ENCODE results near the gene SEC61B. TPM values are rescaled to one million over a fixed set of nuclear protein-coding genes. Genes with fewer than 3 reads are reported as not detected.

The SEC61B gene
- total RNA-seq, 1 experiment from 2014 or later, result 238 TPM

GRCh38 chr9:99257723-99258389, 35.8 kb downstream of the SEC61B start:
- Mint-ChIP-seq H3K4me3 (ENCODE audit: unreplicated experiment) (no peak overlapping the region), H3K27me3 (ENCODE audit: insufficient read depth, unreplicated experiment) (no peaks in the 10 kb centered on the region), H3K27ac (ENCODE audit: low read depth, unreplicated experiment) (no peak overlapping the region), H3K9me3 (ENCODE audit: unreplicated experiment) (no peaks in the 10 kb centered on the region), H3K4me1 (ENCODE audit: insufficient read depth, unreplicated experiment) (no peaks in the 10 kb centered on the region), H3K36me3 (ENCODE audit: insufficient read depth, unreplicated experiment) (no peaks in the 10 kb centered on the region)
- no peak for TF ChIP-seq CTCF (IDR thresholded peaks at IDR 0.05; ENCODE audit: unreplicated experiment)
- CTCF ChIA-PET, result interaction anchor here (0.7 kb wide), 1 partner anchor 11 kb away, joined by 3 read pairs; no protein-coding TSS in a partner anchor
- no TSS peak for BruUV-seq (replicated peaks)
- DNase-seq (ENCODE audit: unreplicated experiment), result no peak
- POLR2A ChIA-PET, result interaction anchor here (1.8 kb wide), 1 partner anchor 12 kb away, joined by 7 read pairs; no protein-coding TSS in a partner anchor
- intact Hi-C loops (cut with micrococcal nuclease), result no loop called here

GRCh38 chr9:99259231-99259918, 37.3 kb downstream of the SEC61B start:
- H3K9me3 Mint-ChIP-seq (ENCODE audit: unreplicated experiment), result no peaks in the 10 kb centered on the region
- no peak overlapping the region for H3K4me3 Mint-ChIP-seq (ENCODE audit: unreplicated experiment)
- no TSS peak for BruUV-seq (replicated peaks)
- H3K4me1 Mint-ChIP-seq (ENCODE audit: insufficient read depth, unreplicated experiment), result no peaks in the 10 kb centered on the region
- ChIA-PET POLR2A (no interaction called here), CTCF (interaction anchor here (0.6 kb wide), 4 partner anchors 96 to 958 kb away, joined by 3 read pairs; no protein-coding TSS in a partner anchor)
- H3K27me3 Mint-ChIP-seq (ENCODE audit: insufficient read depth, unreplicated experiment), result no peaks in the 10 kb centered on the region
- no peak for TF ChIP-seq CTCF (IDR thresholded peaks at IDR 0.05; ENCODE audit: unreplicated experiment)
- intact Hi-C loops (cut with micrococcal nuclease), result no loop called here
- no peaks in the 10 kb centered on the region for H3K36me3 Mint-ChIP-seq (ENCODE audit: insufficient read depth, unreplicated experiment)
- DNase-seq (ENCODE audit: unreplicated experiment), result no peak
- no peak overlapping the region for H3K27ac Mint-ChIP-seq (ENCODE audit: low read depth, unreplicated experiment)

- Mint-ChIP-seq H3K9me3 (ENCODE audit: unreplicated experiment) (no peaks in the 10 kb centered on the region), H3K4me3 (ENCODE audit: unreplicated experiment) (no peak overlapping the region), H3K36me3 (ENCODE audit: insufficient read depth, unreplicated experiment) (no peaks in the 10 kb centered on the region), H3K27ac (ENCODE audit: low read depth, unreplicated experiment) (no peak overlapping the region), H3K4me1 (ENCODE audit: insufficient read depth, unreplicated experiment) (peaks cover 9% of the 10 kb centered on the region), H3K27me3 (ENCODE audit: insufficient read depth, unreplicated experiment) (no peaks in the 10 kb centered on the region)
- intact Hi-C loops (cut with micrococcal nuclease), result loop anchor here (10.0 kb wide), 1 partner anchor 77 kb away; no protein-coding TSS in a partner anchor
- TF ChIP-seq CTCF (IDR thresholded peaks at IDR 0.05; ENCODE audit: unreplicated experiment), result no peak
- ChIA-PET POLR2A (no interaction called here), CTCF (interaction anchor here (0.7 kb wide), 1 partner anchor 301 kb away, joined by 4 read pairs; no protein-coding TSS in a partner anchor)
- no peak for DNase-seq (ENCODE audit: unreplicated experiment)
- no TSS peak for BruUV-seq (replicated peaks)
These were observed 39.8 kb downstream of the SEC61B start for GRCh38 chr9:99261923-99262322.

GRCh38 chr9:99262949-99263418, 40.9 kb downstream of the SEC61B start:
- Mint-ChIP-seq H3K4me1 (ENCODE audit: insufficient read depth, unreplicated experiment) (peaks cover 13% of the 10 kb centered on the region), H3K27ac (ENCODE audit: low read depth, unreplicated experiment) (no peak overlapping the region), H3K36me3 (ENCODE audit: insufficient read depth, unreplicated experiment) (no peaks in the 10 kb centered on the region), H3K4me3 (ENCODE audit: unreplicated experiment) (no peak overlapping the region), H3K9me3 (ENCODE audit: unreplicated experiment) (no peaks in the 10 kb centered on the region), H3K27me3 (ENCODE audit: insufficient read depth, unreplicated experiment) (no peaks in the 10 kb centered on the region)
- no TSS peak for BruUV-seq (replicated peaks)
- TF ChIP-seq CTCF (IDR thresholded peaks at IDR 0.05; ENCODE audit: unreplicated experiment), result no peak
- CTCF ChIA-PET, result no interaction called here
- DNase-seq (ENCODE audit: unreplicated experiment), result no peak
- intact Hi-C loops (cut with micrococcal nuclease), result loop anchor here (10.0 kb wide), 1 partner anchor 78 kb away; no protein-coding TSS in a partner anchor
- POLR2A ChIA-PET, result interaction anchor here (0.7 kb wide), 1 partner anchor 750 kb away, joined by 3 read pairs; no protein-coding TSS in a partner anchor

All from MCF 10A (cell line).